Hair follicle dermal papilla cell (primary cell): ENCODE measurements around the gene KCNK5. TPM values are rescaled to one million over a fixed set of nuclear protein-coding genes. Genes with fewer than 3 reads are reported as not detected.

Experiments used
- total RNA-seq: library from RNA; depleted of rRNA; stranded (reverse); fragments of >200 nt; gene quantifications from 2 replicates; pipeline ENCODE4 v1.2.3, GENCODE V29; 2012

Gene KCNK5, protein sequence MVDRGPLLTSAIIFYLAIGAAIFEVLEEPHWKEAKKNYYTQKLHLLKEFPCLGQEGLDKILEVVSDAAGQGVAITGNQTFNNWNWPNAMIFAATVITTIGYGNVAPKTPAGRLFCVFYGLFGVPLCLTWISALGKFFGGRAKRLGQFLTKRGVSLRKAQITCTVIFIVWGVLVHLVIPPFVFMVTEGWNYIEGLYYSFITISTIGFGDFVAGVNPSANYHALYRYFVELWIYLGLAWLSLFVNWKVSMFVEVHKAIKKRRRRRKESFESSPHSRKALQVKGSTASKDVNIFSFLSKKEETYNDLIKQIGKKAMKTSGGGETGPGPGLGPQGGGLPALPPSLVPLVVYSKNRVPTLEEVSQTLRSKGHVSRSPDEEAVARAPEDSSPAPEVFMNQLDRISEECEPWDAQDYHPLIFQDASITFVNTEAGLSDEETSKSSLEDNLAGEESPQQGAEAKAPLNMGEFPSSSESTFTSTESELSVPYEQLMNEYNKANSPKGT
- not detected in 2 replicates for total RNA-seq

GRCh38 chr6:39228992-39229767, at the start of gene KCNK5:
Gene KCNK5 (minus strand): TSS chr6:39229475. CDS start chr6:39229111, 364 bp downstream.

Other genes starting within 250 kb of the KCNK5 start
- gene GLP1R, start 180.7 kb downstream of the KCNK5 start, total RNA-seq, result not detected in 2 replicates
- 22.6 and 25.0 TPM in 2 replicates for gene SAYSD1, start 114.3 kb downstream of the KCNK5 start, total RNA-seq
- not detected in 2 replicates for gene KCNK17, start 84.9 kb upstream of the KCNK5 start, total RNA-seq
- not detected in 2 replicates for gene KCNK16, start 93.2 kb upstream of the KCNK5 start, total RNA-seq